Stomach (tissue), 9 donors: ENCODE results near the gene OPCML. TPM values are rescaled to one million over a fixed set of nuclear protein-coding genes. Genes with fewer than 3 reads are reported as not detected.

Experiments
- DNase-seq, 2 donors: peaks; one replicate each; pipeline versions ENCODE4 v3.0.0 to v3.0.0-alpha.2; 2013 to 2019
- H3K27ac ChIP-seq, 5 donors: fragments of 200-600 bp in 4 of 5; sonication (generic) in 4 of 5; one replicate each; pipeline ENCODE4 v1.5.1; 2013 to 2019; ENCODE audit warnings: mild to moderate bottlenecking in 1 of 5, moderate library complexity in 1 of 5
- H3K27me3 ChIP-seq, 3 donors: fragments of 200-600 bp; sonication (generic); one replicate each; pipeline ENCODE4 v1.5.1; 2017 to 2019; ENCODE audit warnings: mixed run types in 1 of 3
- H3K36me3 ChIP-seq, 4 donors: fragments of 200-600 bp; sonication (generic); 1 replicate in 3 of 4; 2 replicates in 1 of 4; pipeline ENCODE4 v1.5.1; 2016 to 2019
- H3K4me1 ChIP-seq, 4 donors: fragments of 200-600 bp; sonication (generic); one replicate each; pipeline ENCODE4 v1.5.1; 2016 to 2019
- H3K4me3 ChIP-seq, 4 donors: fragments of 200-600 bp; sonication (generic) in 3 of 4; one replicate each; pipeline ENCODE4 v1.5.1; 2016 to 2019; ENCODE audit warnings: mild to moderate bottlenecking in 1 of 4
- H3K9me3 ChIP-seq, 4 donors: fragments of 200-600 bp; sonication (generic); one replicate each; pipeline ENCODE4 v1.5.1; 2016 to 2019
- EP300 ChIP-seq: sonication (generic); formaldehyde crosslinking; IDR thresholded peaks from one replicate; pipeline ENCODE4 v1.6.1; 2017; ENCODE audit warnings: antibody characterized with exemption
- POLR2A ChIP-seq, 4 donors: fragments of 450-650 bp; IDR thresholded peaks; one replicate each; pipeline ENCODE4 v1.6.1; 2016; ENCODE audit warnings: antibody characterized with exemption in 4 of 4, control low read depth in 2 of 4, mild to moderate bottlenecking in 1 of 4, moderate library complexity in 1 of 4
- POLR2AphosphoS5 ChIP-seq, 3 donors: sonication (generic); formaldehyde crosslinking; IDR thresholded peaks; one replicate each; pipeline ENCODE4 v1.6.1; 2016; ENCODE audit warnings: antibody characterized with exemption in 3 of 3
- whole genome bisulfite sequencing, 5 donors: extraction: QIAGEN DNeasy Blood & Tissue Kit in 3 of 5; methylation state at CpG; one replicate each; pipeline versions ENCODE4 v1.1.5 to v1.1.7; 2013 to 2018; 5-methylcytosine and 5-hydroxymethylcytosine counted together
- intact Hi-C: fragments of 100-400 bp; cut with DNase I; formaldehyde crosslinking; loops from one replicate; pipeline ENCODE4 v1.15.1; 2023; ENCODE audit warnings: low total_unique reads
- polyA plus RNA-seq, 3 donors: library from polyadenylated mRNA; stranded (reverse); fragments of 200-250 nt; gene quantifications; one replicate each; pipeline ENCODE4 v1.2.3, GENCODE V29; 2013
- total RNA-seq, 5 donors: library from RNA; depleted of rRNA; stranded (reverse); fragments of >200 nt; gene quantifications; one replicate each; pipeline versions ENCODE4 v1.1.0 to v1.2.3, GENCODE V29; 2014 to 2016
- TF ChIP-seq, protein P1 (sequence below), 7 experiments: fragments of 450-650 bp in 4 of 7; fragments of 200-600 bp in 3 of 7; sonication (generic) in 3 of 7; IDR thresholded peaks; one replicate each; pipeline ENCODE4 v1.5.1; 2016 to 2019; ENCODE audit warnings: antibody characterized with exemption in 7 of 7, control low read depth in 2 of 7, mild to moderate bottlenecking in 1 of 7
- donor health status: healthy with polysubstance abuse.
- donor health status: Bipolar disorder and iron deficiency.
- donor health status: healthy.

Gene OPCML
- total and polyA plus RNA-seq, 8 donors: 0.03 to 0.92 (median 0.55) TPM; not detected in 3

DNA sequence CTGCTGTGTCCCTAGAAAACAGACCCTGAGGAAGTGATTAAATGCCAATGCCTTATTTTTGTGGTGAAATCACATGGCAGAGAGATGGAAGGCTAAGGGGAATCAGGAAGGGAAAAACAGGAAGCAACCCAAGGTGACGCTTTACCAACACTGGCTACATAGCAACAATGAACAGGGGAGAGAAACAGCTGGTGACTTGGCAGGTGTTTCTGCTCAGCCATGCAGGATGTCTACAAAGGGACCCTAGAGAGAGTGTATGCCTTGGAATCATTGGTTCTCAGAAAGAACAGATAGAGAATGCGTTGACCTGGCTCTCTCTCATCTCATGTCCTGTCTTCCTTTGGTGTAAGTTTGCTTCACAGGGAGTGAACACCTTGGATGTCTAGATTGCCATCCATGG is 911.9 kb downstream of the OPCML start:
- WGBS, 5 donors: 69 to 86% (median 82%) methylated on average over 2 of the region's 2 CpGs
- peak in 1 of 2 donors; percentile 43 for DNase-seq
- TF ChIP-seq EP300 (no peak), POLR2A (IDR thresholded peaks at IDR 0.05) (no peak)
- TF ChIP-seq, protein P1, sequence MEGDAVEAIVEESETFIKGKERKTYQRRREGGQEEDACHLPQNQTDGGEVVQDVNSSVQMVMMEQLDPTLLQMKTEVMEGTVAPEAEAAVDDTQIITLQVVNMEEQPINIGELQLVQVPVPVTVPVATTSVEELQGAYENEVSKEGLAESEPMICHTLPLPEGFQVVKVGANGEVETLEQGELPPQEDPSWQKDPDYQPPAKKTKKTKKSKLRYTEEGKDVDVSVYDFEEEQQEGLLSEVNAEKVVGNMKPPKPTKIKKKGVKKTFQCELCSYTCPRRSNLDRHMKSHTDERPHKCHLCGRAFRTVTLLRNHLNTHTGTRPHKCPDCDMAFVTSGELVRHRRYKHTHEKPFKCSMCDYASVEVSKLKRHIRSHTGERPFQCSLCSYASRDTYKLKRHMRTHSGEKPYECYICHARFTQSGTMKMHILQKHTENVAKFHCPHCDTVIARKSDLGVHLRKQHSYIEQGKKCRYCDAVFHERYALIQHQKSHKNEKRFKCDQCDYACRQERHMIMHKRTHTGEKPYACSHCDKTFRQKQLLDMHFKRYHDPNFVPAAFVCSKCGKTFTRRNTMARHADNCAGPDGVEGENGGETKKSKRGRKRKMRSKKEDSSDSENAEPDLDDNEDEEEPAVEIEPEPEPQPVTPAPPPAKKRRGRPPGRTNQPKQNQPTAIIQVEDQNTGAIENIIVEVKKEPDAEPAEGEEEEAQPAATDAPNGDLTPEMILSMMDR (IDR thresholded peaks at IDR 0.05): no peak
- no peaks in the 10 kb centered on the region for H3K9me3 ChIP-seq
- H3K27ac ChIP-seq: no peak overlapping the region
- H3K36me3 ChIP-seq: no peaks in the 10 kb centered on the region
- intact Hi-C loops: no loop called here
- H3K27me3 ChIP-seq: no peaks in the 10 kb centered on the region
- H3K4me3 ChIP-seq: no peak overlapping the region
- no peaks in the 10 kb centered on the region for H3K4me1 ChIP-seq

- intact Hi-C loops: no loop called here
- Histone ChIP-seq H3K27me3 (no peaks in the 10 kb centered on the region), H3K4me3 (no peak overlapping the region), H3K27ac (no peak overlapping the region), H3K36me3 (no peaks in the 10 kb centered on the region), H3K9me3 (peaks cover 0 to 8% (median 0%) of the 10 kb centered on the region in 4 donors), H3K4me1 (no peaks in the 10 kb centered on the region)
- no peak for DNase-seq
- WGBS, 5 donors: 76 to 89% (median 85%) methylated on average over 4 of the region's 4 CpGs
- TF ChIP-seq, protein P1 (IDR thresholded peaks at IDR 0.05): no peak
- TF ChIP-seq POLR2A (IDR thresholded peaks at IDR 0.05) (no peak), EP300 (no peak), POLR2AphosphoS5 (IDR thresholded peaks at IDR 0.05) (no peak)
Observed at GRCh38 chr11:132610791-132611190, 921.5 kb downstream of the OPCML start.

GRCh38 chr11:132610216-132610615 is 922.1 kb downstream of the OPCML start:
- H3K4me1 ChIP-seq: no peaks in the 10 kb centered on the region
- no peak overlapping the region for H3K27ac ChIP-seq
- no peak overlapping the region for H3K4me3 ChIP-seq
- H3K9me3 ChIP-seq: peaks cover 0 to 8% (median 0%) of the 10 kb centered on the region in 4 donors
- DNase-seq: no peak
- TF ChIP-seq POLR2AphosphoS5 (IDR thresholded peaks at IDR 0.05) (no peak), POLR2A (IDR thresholded peaks at IDR 0.05) (no peak), EP300 (no peak)
- TF ChIP-seq, protein P1 (IDR thresholded peaks at IDR 0.05): no peak
- 71 to 89% (median 85%) methylated on average over 8 of the region's 8 CpGs for WGBS, 5 donors
- no peaks in the 10 kb centered on the region for H3K27me3 ChIP-seq
- H3K36me3 ChIP-seq: no peaks in the 10 kb centered on the region
- intact Hi-C loops: no loop called here

GRCh38 chr11:132607575-132607974 is 924.7 kb downstream of the OPCML start:
- Histone ChIP-seq H3K27me3 (no peaks in the 10 kb centered on the region), H3K36me3 (no peaks in the 10 kb centered on the region), H3K27ac (no peak overlapping the region), H3K4me3 (no peak overlapping the region), H3K9me3 (peaks cover 0 to under 1% (median 0%) of the 10 kb centered on the region in 4 donors), H3K4me1 (no peaks in the 10 kb centered on the region)
- DNase-seq: no peak
- intact Hi-C loops: no loop called here
- TF ChIP-seq POLR2A (IDR thresholded peaks at IDR 0.05): no peak
- TF ChIP-seq, protein P1 (IDR thresholded peaks at IDR 0.05): no peak
- TF ChIP-seq EP300: no peak
- no peak for TF ChIP-seq POLR2AphosphoS5 (IDR thresholded peaks at IDR 0.05)
- WGBS, 5 donors: 24 to 60% (median 41%) methylated on average over 2 of the region's 2 CpGs
